Caco-2 (cell line): ENCODE measurements around the gene CHMP5. TPM values are rescaled to one million over a fixed set of nuclear protein-coding genes. Genes with fewer than 3 reads are reported as not detected.
A peak's percentile ranks its signal among the peaks of the same experiment; 100 is the strongest.

Experiments used
- BruUV-seq: library from RNA; stranded (reverse); fragments of 400-500 nt; replicated peaks from 2 replicates; lab custom pipeline; 2021; lab: Mats Ljungman, UMichigan
- CTCF ChIA-PET: fragments of 300-600 bp; sonication (Branson Sonifier 250); formaldehyde crosslinking; loops from one replicate; lab custom pipeline; 2022; ENCODE audit warnings: antibody characterized with exemption; lab: Charles Lee
- POLR2A ChIA-PET: fragments of 300-600 bp; sonication (Branson Sonifier 250); formaldehyde crosslinking; loops from one replicate; lab custom pipeline; 2022; ENCODE audit warnings: antibody characterized with exemption; lab: Charles Lee
- DNase-seq, 2 experiments: peaks; one replicate each; pipeline versions ENCODE4 v3.0.0 to v3.0.0-alpha.2; 2020 to 2022
- H3K27me3 ChIP-seq: replicated peaks from 2 replicates; pipeline ENCODE4 v1.6.0; 2011; ENCODE audit warnings: low read length; ENCODE audit not compliant: control insufficient read depth, insufficient read depth
- H3K36me3 ChIP-seq: 2 replicates; pipeline ENCODE4 v1.5.1; 2011; ENCODE audit warnings: low read length; ENCODE audit not compliant: control insufficient read depth, insufficient read depth
- H3K4me1 ChIP-seq: fragments of 250-450 bp; sonication (Bioruptor Pico); 2 replicates; pipeline ENCODE4 v1.5.1; 2020; ENCODE audit warnings: mild to moderate bottlenecking
- H3K4me3 ChIP-seq: 2 replicates; pipeline ENCODE4 v1.5.1; 2011; ENCODE audit warnings: low read depth, mild to moderate bottlenecking, control low read depth, low read length
- H3K9me3 ChIP-seq: fragments of 250-450 bp; sonication (Bioruptor Pico); 2 replicates; pipeline ENCODE4 v1.5.1; 2020; ENCODE audit warnings: mild to moderate bottlenecking, moderate library complexity
- H3K27ac Mint-ChIP-seq: one replicate; pipeline ENCODE4 v1.8.0; 2022; ENCODE audit warnings: mixed read lengths; ENCODE audit not compliant: unreplicated experiment
- H3K27me3 Mint-ChIP-seq: one replicate; pipeline ENCODE4 v1.8.0; 2022; ENCODE audit warnings: mixed read lengths; ENCODE audit not compliant: insufficient read depth, unreplicated experiment
- H3K36me3 Mint-ChIP-seq: one replicate; pipeline ENCODE4 v1.8.0; 2022; ENCODE audit warnings: mild to moderate bottlenecking, mixed read lengths; ENCODE audit not compliant: insufficient read depth, unreplicated experiment
- H3K4me1 Mint-ChIP-seq: one replicate; pipeline ENCODE4 v1.8.0; 2022; ENCODE audit warnings: low read depth, mixed read lengths; ENCODE audit not compliant: unreplicated experiment
- H3K4me3 Mint-ChIP-seq: one replicate; pipeline ENCODE4 v1.8.0; 2022; ENCODE audit warnings: mild to moderate bottlenecking, moderate library complexity, mixed read lengths; ENCODE audit not compliant: unreplicated experiment
- H3K9me3 Mint-ChIP-seq: one replicate; pipeline ENCODE4 v1.8.0; 2022; ENCODE audit warnings: mixed read lengths; ENCODE audit not compliant: unreplicated experiment
- intact Hi-C: fragments of 100-400 bp; cut with micrococcal nuclease; formaldehyde crosslinking; loops from one replicate; pipeline ENCODE4 v1.10.0; 2022; ENCODE audit not compliant: unreplicated experiment
- total RNA-seq: library from RNA; stranded (reverse); gene quantifications from 2 replicates; pipeline ENCODE4 v1.2.3, GENCODE V29; 2022
- TF ChIP-seq, protein P1 (sequence below), 2 experiments: fragments of 200-600 bp in 1 of 2; IDR thresholded peaks; 1 replicate in 1 of 2; 2 replicates in 1 of 2; pipeline versions ENCODE4 v1.5.1 to v1.8.0; 2011 to 2022; ENCODE audit warnings: antibody characterized with exemption in 1 of 2, control low read depth in 1 of 2, inconsistent platforms in 1 of 2, low read depth in 1 of 2, low read length in 1 of 2, mild to moderate bottlenecking in 1 of 2, moderate library complexity in 1 of 2; ENCODE audit not compliant: insufficient read depth in 1 of 2, severe bottlenecking in 1 of 2, unreplicated experiment in 1 of 2

The CHMP5 gene
- total RNA-seq, 1 experiment from 2014 or later: 58.3 TPM

DNA sequence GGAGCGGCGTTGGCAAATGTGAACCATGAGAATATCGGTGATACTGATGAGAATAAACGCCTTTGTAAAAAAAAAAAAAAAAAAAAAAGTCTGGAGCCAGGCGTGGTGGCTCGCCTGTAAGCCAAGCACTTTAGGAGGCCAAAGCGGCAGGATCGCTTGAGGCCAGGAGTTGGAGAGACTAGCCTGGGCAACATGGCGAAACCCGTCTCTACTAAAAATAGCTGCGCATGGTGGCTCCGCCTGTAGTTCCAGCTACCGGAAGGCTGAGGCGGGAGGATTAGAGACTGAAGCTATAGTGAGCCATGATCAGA lies 25.0 kb downstream of the CHMP5 start:
- peak overlapping the region; percentile 84 for H3K4me3 ChIP-seq
- TF ChIP-seq, protein P1, sequence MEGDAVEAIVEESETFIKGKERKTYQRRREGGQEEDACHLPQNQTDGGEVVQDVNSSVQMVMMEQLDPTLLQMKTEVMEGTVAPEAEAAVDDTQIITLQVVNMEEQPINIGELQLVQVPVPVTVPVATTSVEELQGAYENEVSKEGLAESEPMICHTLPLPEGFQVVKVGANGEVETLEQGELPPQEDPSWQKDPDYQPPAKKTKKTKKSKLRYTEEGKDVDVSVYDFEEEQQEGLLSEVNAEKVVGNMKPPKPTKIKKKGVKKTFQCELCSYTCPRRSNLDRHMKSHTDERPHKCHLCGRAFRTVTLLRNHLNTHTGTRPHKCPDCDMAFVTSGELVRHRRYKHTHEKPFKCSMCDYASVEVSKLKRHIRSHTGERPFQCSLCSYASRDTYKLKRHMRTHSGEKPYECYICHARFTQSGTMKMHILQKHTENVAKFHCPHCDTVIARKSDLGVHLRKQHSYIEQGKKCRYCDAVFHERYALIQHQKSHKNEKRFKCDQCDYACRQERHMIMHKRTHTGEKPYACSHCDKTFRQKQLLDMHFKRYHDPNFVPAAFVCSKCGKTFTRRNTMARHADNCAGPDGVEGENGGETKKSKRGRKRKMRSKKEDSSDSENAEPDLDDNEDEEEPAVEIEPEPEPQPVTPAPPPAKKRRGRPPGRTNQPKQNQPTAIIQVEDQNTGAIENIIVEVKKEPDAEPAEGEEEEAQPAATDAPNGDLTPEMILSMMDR (IDR thresholded peaks at IDR 0.05; ENCODE audit: insufficient read depth in 1 of 2, low read depth in 1 of 2, low read length in 1 of 2, severe bottlenecking in 1 of 2, unreplicated experiment in 1 of 2): no peak
- no peaks in the 10 kb centered on the region for H3K27me3 Mint-ChIP-seq
- intact Hi-C loops: loop anchor here (1.0 kb wide), 1 partner anchor 26 kb away; the partner anchor contains the start of gene BAG1
- ChIA-PET POLR2A (interaction anchor here (0.6 to 1.5 kb wide), 9 partner anchors 11 to 265 kb away, joined by 3 to 9 read pairs (median 6); partner anchors contain the start of genes BAG1, CHMP5, DNAJA1 and NOL6), CTCF (interaction anchor here (0.5 to 1.2 kb wide), 8 partner anchors 50 to 265 kb away, joined by 3 to 9 read pairs (median 4); partner anchors contain the start of genes B4GALT1, DNAJA1 and SPINK4)
- BruUV-seq: TSS peak; percentile 86
- no peaks in the 10 kb centered on the region for H3K27me3 ChIP-seq
- H3K9me3 Mint-ChIP-seq: no peaks in the 10 kb centered on the region
- peaks cover 12% of the 10 kb centered on the region for H3K4me1 Mint-ChIP-seq
- peak overlapping the region; percentile 99 for H3K27ac Mint-ChIP-seq
- no peaks in the 10 kb centered on the region for H3K9me3 ChIP-seq
- no peak for DNase-seq
- H3K36me3 ChIP-seq: no peaks in the 10 kb centered on the region
- H3K36me3 Mint-ChIP-seq: peaks cover 33% of the 10 kb centered on the region
- peaks cover 17% of the 10 kb centered on the region; the same call in 1 of the 2 replicates for H3K4me1 ChIP-seq
- H3K4me3 Mint-ChIP-seq: peak overlapping the region; percentile 96

- intact Hi-C loops: loop anchor here (1.0 kb wide), 1 partner anchor 26 kb away; the partner anchor contains the start of gene BAG1
- H3K36me3 Mint-ChIP-seq: peaks cover 35% of the 10 kb centered on the region
- peak within 1 kb of the TSS; percentile 96 for H3K4me3 Mint-ChIP-seq
- no peaks in the 10 kb centered on the region for H3K9me3 Mint-ChIP-seq
- BruUV-seq: TSS peak; percentile 37
- CTCF ChIA-PET: interaction anchor here (0.5 to 1.2 kb wide), 8 partner anchors 50 to 266 kb away, joined by 3 to 9 read pairs (median 4); partner anchors contain the start of genes B4GALT1, DNAJA1 and SPINK4
- peaks cover 12% of the 10 kb centered on the region for H3K4me1 Mint-ChIP-seq
- TF ChIP-seq, protein P1 (IDR thresholded peaks at IDR 0.05; ENCODE audit: insufficient read depth in 1 of 2, low read depth in 1 of 2, low read length in 1 of 2, severe bottlenecking in 1 of 2, unreplicated experiment in 1 of 2): no peak
- peak; percentile 96 to 97 for DNase-seq
- H3K9me3 ChIP-seq: no peaks in the 10 kb centered on the region
- H3K36me3 ChIP-seq: no peaks in the 10 kb centered on the region
- peaks cover 17% of the 10 kb centered on the region; the same call in 1 of the 2 replicates for H3K4me1 ChIP-seq
- H3K27me3 ChIP-seq: no peaks in the 10 kb centered on the region
- POLR2A ChIA-PET: interaction anchor here (0.6 to 1.5 kb wide), 9 partner anchors 10 to 266 kb away, joined by 3 to 9 read pairs (median 6); partner anchors contain the start of genes BAG1, CHMP5, DNAJA1 and NOL6
- peak within 1 kb of the TSS; percentile 84 for H3K4me3 ChIP-seq
- no peaks in the 10 kb centered on the region for H3K27me3 Mint-ChIP-seq
- peak within 1 kb of the TSS; percentile 99 for H3K27ac Mint-ChIP-seq
These were observed 25.6 kb downstream of the CHMP5 start, which contains the start of gene NFX1 for GRCh38 chr9:33290247-33291030. TSS of gene NFX1 (plus strand) at chr9:33290516. CDS start at chr9:33290573, 57 bp downstream.

- Histone ChIP-seq H3K36me3 (no peaks in the 10 kb centered on the region), H3K4me3 (peak overlapping the region; percentile 84), H3K4me1 (peaks cover 17% of the 10 kb centered on the region; the same call in 1 of the 2 replicates), H3K9me3 (no peaks in the 10 kb centered on the region), H3K27me3 (no peaks in the 10 kb centered on the region)
- peak overlapping the region; percentile 96 for H3K4me3 Mint-ChIP-seq
- H3K36me3 Mint-ChIP-seq: peaks cover 41% of the 10 kb centered on the region
- ChIA-PET CTCF (interaction anchor here (1.2 kb wide), 1 partner anchor 51 kb away, joined by 4 read pairs; the partner anchor contains the start of gene SPINK4), POLR2A (interaction anchor here (1.0 to 1.5 kb wide), 4 partner anchors 10 to 266 kb away, joined by 4 to 8 read pairs (median 7); partner anchors contain the start of genes DNAJA1, NOL6 and SMU1)
- TF ChIP-seq, protein P1 (IDR thresholded peaks at IDR 0.05; ENCODE audit: insufficient read depth in 1 of 2, low read depth in 1 of 2, low read length in 1 of 2, severe bottlenecking in 1 of 2, unreplicated experiment in 1 of 2): no peak
- DNase-seq: no peak
- intact Hi-C loops: no loop called here
- peak overlapping the region; percentile 99 for H3K27ac Mint-ChIP-seq
- H3K4me1 Mint-ChIP-seq: peaks cover 14% of the 10 kb centered on the region
- no TSS peak for BruUV-seq
- no peaks in the 10 kb centered on the region for H3K9me3 Mint-ChIP-seq
- no peaks in the 10 kb centered on the region for H3K27me3 Mint-ChIP-seq
These were observed 26.2 kb downstream of the CHMP5 start for GRCh38 chr9:33291031-33291397.
